Measurements from ENCODE around the gene SLC43A1.
A peak's percentile ranks its signal among the peaks of the same experiment; 100 is the strongest.

SLC43A1 gene

DNA sequence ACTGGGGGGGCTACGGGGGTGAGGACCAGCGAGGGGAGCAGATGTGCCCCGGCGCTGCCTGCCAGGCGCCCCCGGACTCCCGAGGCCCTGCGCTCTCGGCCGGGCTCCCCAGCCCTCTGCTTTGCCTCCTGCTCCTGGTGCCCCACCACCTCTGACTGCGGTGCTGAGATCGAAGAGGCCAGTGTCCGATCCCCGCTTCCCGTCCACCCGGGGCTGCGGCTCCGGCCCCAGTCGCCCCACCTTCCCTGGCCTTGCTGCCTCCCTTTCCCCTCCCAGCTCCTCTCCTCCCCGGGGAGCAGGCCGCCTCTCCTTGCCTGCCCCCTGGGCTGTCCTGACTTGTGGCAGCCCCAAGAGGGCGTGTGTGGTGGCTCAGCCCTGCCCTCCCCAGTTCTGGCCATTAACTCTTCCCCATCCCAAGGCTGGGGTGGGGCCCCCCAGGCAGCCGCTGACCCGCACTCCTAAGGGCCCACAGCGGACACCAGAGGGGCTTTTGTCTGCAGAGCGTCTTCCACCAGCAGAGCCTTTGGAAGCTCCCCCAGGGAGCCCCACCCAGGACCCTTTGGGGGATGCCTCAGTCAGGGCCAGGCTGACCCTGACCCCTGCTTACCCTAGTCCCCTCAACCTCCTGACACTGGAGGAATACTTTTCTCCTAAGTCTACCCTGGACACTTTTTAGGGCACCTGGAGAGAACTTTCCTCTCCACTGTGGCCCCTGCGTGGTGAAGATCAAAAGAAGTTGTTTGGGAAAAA, 38.6 kb downstream of the SLC43A1 start:
- peak overlapping the region; percentile 17 for H3K4me3 ChIP-seq (ENCODE audit: control insufficient read depth, low read depth, low read length)
- DNase-seq (ENCODE audit: low read depth): peak; percentile 34
- TF ChIP-seq, protein P1, sequence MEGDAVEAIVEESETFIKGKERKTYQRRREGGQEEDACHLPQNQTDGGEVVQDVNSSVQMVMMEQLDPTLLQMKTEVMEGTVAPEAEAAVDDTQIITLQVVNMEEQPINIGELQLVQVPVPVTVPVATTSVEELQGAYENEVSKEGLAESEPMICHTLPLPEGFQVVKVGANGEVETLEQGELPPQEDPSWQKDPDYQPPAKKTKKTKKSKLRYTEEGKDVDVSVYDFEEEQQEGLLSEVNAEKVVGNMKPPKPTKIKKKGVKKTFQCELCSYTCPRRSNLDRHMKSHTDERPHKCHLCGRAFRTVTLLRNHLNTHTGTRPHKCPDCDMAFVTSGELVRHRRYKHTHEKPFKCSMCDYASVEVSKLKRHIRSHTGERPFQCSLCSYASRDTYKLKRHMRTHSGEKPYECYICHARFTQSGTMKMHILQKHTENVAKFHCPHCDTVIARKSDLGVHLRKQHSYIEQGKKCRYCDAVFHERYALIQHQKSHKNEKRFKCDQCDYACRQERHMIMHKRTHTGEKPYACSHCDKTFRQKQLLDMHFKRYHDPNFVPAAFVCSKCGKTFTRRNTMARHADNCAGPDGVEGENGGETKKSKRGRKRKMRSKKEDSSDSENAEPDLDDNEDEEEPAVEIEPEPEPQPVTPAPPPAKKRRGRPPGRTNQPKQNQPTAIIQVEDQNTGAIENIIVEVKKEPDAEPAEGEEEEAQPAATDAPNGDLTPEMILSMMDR (conservative IDR thresholded peaks at IDR 0.05; ENCODE audit: control insufficient read depth, insufficient read depth, low read depth, low read length): peak; percentile 35

- no peak for DNase-seq (ENCODE audit: low read depth)
- H3K4me3 ChIP-seq (ENCODE audit: control insufficient read depth, low read depth, low read length): peak overlapping the region; percentile 17
- TF ChIP-seq, protein P1 (conservative IDR thresholded peaks at IDR 0.05; ENCODE audit: control insufficient read depth, insufficient read depth, low read depth, low read length): no peak
Measured at GRCh38 chr11:57476047-57476756, 39.3 kb downstream of the SLC43A1 start.

DNA sequence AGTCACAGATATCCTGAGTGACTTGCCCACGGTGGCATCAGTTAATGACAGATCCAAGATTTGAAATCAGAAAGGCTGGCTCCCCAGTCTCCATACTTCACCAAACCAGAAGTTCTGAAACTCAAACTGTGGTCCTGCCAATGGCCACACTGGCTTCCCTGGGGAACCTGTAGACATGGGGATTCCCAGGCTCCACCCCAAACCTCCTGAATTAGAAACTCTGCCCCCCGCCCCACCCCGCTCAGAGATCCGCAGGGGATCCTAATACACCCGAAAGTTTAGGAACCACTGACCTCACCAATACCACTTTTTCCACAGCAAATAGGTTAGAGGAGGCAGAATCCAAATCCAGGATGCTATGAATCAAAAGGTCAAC, 39.8 kb downstream of the SLC43A1 start:
- TF ChIP-seq, protein P1 (conservative IDR thresholded peaks at IDR 0.05; ENCODE audit: control insufficient read depth, insufficient read depth, low read depth, low read length): no peak
- no peak for DNase-seq (ENCODE audit: low read depth)
- H3K4me3 ChIP-seq (ENCODE audit: control insufficient read depth, low read depth, low read length): no peak overlapping the region

DNA sequence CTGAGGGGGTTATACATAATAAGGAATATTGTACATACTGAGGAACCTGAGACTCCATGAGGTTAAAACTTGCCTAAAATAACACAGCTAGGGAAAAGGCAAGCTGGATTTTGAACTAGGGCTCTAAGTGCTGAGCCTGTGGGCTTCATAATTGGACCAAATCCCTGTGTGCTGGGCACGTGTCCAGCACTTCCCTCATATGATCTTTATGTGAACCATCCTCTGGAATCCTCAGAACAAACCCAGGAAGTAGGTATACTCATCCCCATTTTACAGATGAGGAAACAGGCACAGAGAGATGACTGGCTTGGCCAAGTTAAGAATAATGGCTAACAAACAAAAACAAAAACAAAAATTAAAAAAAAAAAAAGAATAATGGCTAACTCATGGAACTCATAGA, 40.3 kb downstream of the SLC43A1 start:
- TF ChIP-seq, protein P1 (conservative IDR thresholded peaks at IDR 0.05; ENCODE audit: control insufficient read depth, insufficient read depth, low read depth, low read length): no peak
- no peak overlapping the region for H3K4me3 ChIP-seq (ENCODE audit: control insufficient read depth, low read depth, low read length)
- peak; percentile 38 for DNase-seq (ENCODE audit: low read depth)

DNA sequence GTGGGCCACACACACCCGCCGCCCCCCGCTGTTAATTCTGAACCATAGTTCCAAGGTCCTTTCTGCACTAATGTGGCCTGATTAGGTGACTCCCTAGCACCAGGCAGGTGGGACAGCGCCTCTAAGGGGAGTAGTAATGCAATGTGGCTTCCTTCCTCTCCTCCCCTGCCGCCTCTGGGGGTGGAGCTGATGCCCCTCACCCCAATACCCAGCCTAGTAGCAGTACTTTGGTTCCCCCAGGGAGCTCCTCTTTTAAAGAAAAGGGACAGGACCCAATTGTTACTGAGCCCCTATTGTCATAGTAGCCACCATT, 40.7 kb downstream of the SLC43A1 start:
- no peak overlapping the region for H3K4me3 ChIP-seq (ENCODE audit: control insufficient read depth, low read depth, low read length)
- TF ChIP-seq, protein P1 (conservative IDR thresholded peaks at IDR 0.05; ENCODE audit: control insufficient read depth, insufficient read depth, low read depth, low read length): no peak
- no peak for DNase-seq (ENCODE audit: low read depth)

GRCh38 chr11:57474017-57474802, 41.3 kb downstream of the SLC43A1 start:
- H3K4me3 ChIP-seq (ENCODE audit: control insufficient read depth, low read depth, low read length): no peak overlapping the region
- TF ChIP-seq, protein P1 (conservative IDR thresholded peaks at IDR 0.05; ENCODE audit: control insufficient read depth, insufficient read depth, low read depth, low read length): no peak
- DNase-seq (ENCODE audit: low read depth): peak; percentile 39
